Measurements from ENCODE around the gene NFIB. TPM values are rescaled to one million over a fixed set of nuclear protein-coding genes. Genes with fewer than 3 reads are reported as not detected.

The NFIB gene
- total and polyA plus RNA-seq, 2 donors (not counting 3 experiments of a cell fraction or from before 2014, with no cell fraction given), result 26.4 to 174 TPM

GRCh38 chr9:14089051-14089803 lies 224.7 kb downstream of the NFIB start:
- H3K27ac ChIP-seq (ENCODE audit: insufficient read depth, low read depth, low read length), result no peak overlapping the region
- H4K20me1 ChIP-seq (replicated peaks; ENCODE audit: control insufficient read depth, extremely low read depth, insufficient read depth, low read length), result no peaks in the 10 kb centered on the region
- FAIRE-seq, result no peak
- H3K4me1 ChIP-seq (ENCODE audit: control insufficient read depth, extremely low read depth, insufficient read depth, low read length), result peaks cover 10% of the 10 kb centered on the region
- H3K27me3 ChIP-seq (ENCODE audit: control insufficient read depth in 2 of 2, insufficient read depth in 2 of 2, low read length in 2 of 2), result no peaks in the 10 kb centered on the region
- peaks cover 4 to 6% of the 10 kb centered on the region in 2 experiments for H3K36me3 ChIP-seq (ENCODE audit: control insufficient read depth in 2 of 2, extremely low read depth in 1 of 2, insufficient read depth in 2 of 2, low read length in 2 of 2)
- DNase-seq (ENCODE audit: low read depth, low spot score), result no peak
- no peak overlapping the region for H3K9ac ChIP-seq (replicated peaks; ENCODE audit: extremely low read depth, insufficient read depth, low read length)
- no peak overlapping the region for H3K4me3 ChIP-seq (replicated peaks in 1 of 3; ENCODE audit: insufficient read depth in 1 of 3, low read depth in 1 of 3, low read length in 3 of 3)
- H3K79me2 ChIP-seq (ENCODE audit: control insufficient read depth, insufficient read depth, low read length), result no peaks in the 10 kb centered on the region
- ChIA-PET CTCF (no interaction called here), POLR2A (interaction anchor here (0.7 kb wide), 1 partner anchor 126 kb away, joined by 3 read pairs; no protein-coding TSS in a partner anchor)
- dilution Hi-C loops (cut with MboI; ENCODE audit: extremely low pct_ligation_motif_present, low sequenced_read_pairs) (no loop called here), intact Hi-C loops (cut with micrococcal nuclease) (no loop called here)
- no peaks in the 10 kb centered on the region for H3K9me3 ChIP-seq (replicated peaks; ENCODE audit: control insufficient read depth, insufficient read depth, low read length)
- no peaks in the 10 kb centered on the region for H3K9me1 ChIP-seq (replicated peaks; ENCODE audit: control insufficient read depth, extremely low read depth, insufficient read depth, low read length)
- BruUV-seq (replicated peaks), result no TSS peak
- H2AFZ ChIP-seq (ENCODE audit: low read depth, low read length), result no peak overlapping the region
- H3K4me2 ChIP-seq (ENCODE audit: insufficient read depth, low read length), result no peak overlapping the region
- no peak for TF ChIP-seq FOS (IDR thresholded peaks at IDR 0.05; ENCODE audit: borderline replicate concordance, insufficient read depth, low read length)
- TF ChIP-seq JUN (IDR thresholded peaks at IDR 0.05; ENCODE audit: borderline replicate concordance, insufficient read depth, insufficient read length, low read depth), result no peak
- no peak for TF ChIP-seq POLR2AphosphoS5 (IDR thresholded peaks at IDR 0.05; ENCODE audit: insufficient read depth, low read depth, low read length)
- no peak for TF ChIP-seq GATA2 (IDR thresholded peaks at IDR 0.05; ENCODE audit: insufficient read depth, insufficient read length, low read depth, low read length)
- no peak for TF ChIP-seq POLR2A (IDR thresholded peaks at IDR 0.05; ENCODE audit: low read depth, low read length)
- TF ChIP-seq MYC (IDR thresholded peaks at IDR 0.05; ENCODE audit: low read depth, low read length), result no peak
- TF ChIP-seq MAX (IDR thresholded peaks at IDR 0.05; ENCODE audit: insufficient read depth, insufficient read length), result no peak
- no peak for TF ChIP-seq CTCF (IDR thresholded peaks at IDR 0.05; ENCODE audit: extremely low read depth in 1 of 2, insufficient read depth in 1 of 2, low read depth in 1 of 2, low read length in 2 of 2)
- TF ChIP-seq EZH2 (IDR thresholded peaks at IDR 0.05; ENCODE audit: borderline replicate concordance, low read depth, low read length, severe bottlenecking), result no peak

All from endothelial cell of umbilical vein (primary cell).